Measurements from ENCODE around the gene ZYX. TPM values are rescaled to one million over a fixed set of nuclear protein-coding genes. Genes with fewer than 3 reads are reported as not detected.

ZYX gene
- total and polyA plus RNA-seq, 2 donors (not counting 1 experiment from before 2014, with no cell fraction given), result 32.3 to 53.8 TPM

GRCh38 chr7:143397710-143398530 is 16.8 kb downstream of the ZYX start:
- Histone ChIP-seq H3K79me2 (ENCODE audit: control insufficient read depth, insufficient read depth, low read length) (no peaks in the 10 kb centered on the region), H3K9me3 (ENCODE audit: control extremely low read depth in 1 of 3, control insufficient read depth in 2 of 3, insufficient read depth in 1 of 3, low read length in 2 of 3) (no peaks in the 10 kb centered on the region), H3K4me2 (replicated peaks; ENCODE audit: low read depth, low read length, poor library complexity, severe bottlenecking) (no peak overlapping the region), H3K9ac (ENCODE audit: low read length) (no peak overlapping the region), H3K4me3 (ENCODE audit: control extremely low read depth in 1 of 5, extremely low read depth in 1 of 5, insufficient read depth in 1 of 5, low read depth in 2 of 5, low read length in 4 of 5) (no peak overlapping the region), H3K27ac (ENCODE audit: low read length in 2 of 2) (no peak overlapping the region), H3K27me3 (replicated peaks in 1 of 4; ENCODE audit: control extremely low read depth in 1 of 4, control insufficient read depth in 3 of 4, insufficient read depth in 4 of 4, low read length in 3 of 4) (no peaks in the 10 kb centered on the region), H3K4me1 (ENCODE audit: control insufficient read depth in 2 of 2, insufficient read depth in 2 of 2, low read length in 2 of 2) (no peaks in the 10 kb centered on the region), H4K20me1 (ENCODE audit: control insufficient read depth, insufficient read depth, low read length, poor library complexity, severe bottlenecking) (no peaks in the 10 kb centered on the region), H3K36me3 (replicated peaks in 1 of 2; ENCODE audit: control extremely low read depth in 1 of 2, control insufficient read depth in 1 of 2, extremely low read depth in 1 of 2, insufficient read depth in 2 of 2, low read length in 1 of 2) (no peaks in the 10 kb centered on the region), H2AFZ (ENCODE audit: insufficient read depth, low read depth, low read length, poor library complexity, severe bottlenecking) (no peak overlapping the region)
- ATAC-seq (ENCODE audit: low read depth) (no peak), DNase-seq (no peak)
- TF ChIP-seq CTCF (IDR thresholded peaks at IDR 0.05), result no peak
- TF ChIP-seq EZH2 (IDR thresholded peaks at IDR 0.05; ENCODE audit: borderline replicate concordance, insufficient read depth, low read depth, low read length, poor library complexity, severe bottlenecking), result no peak
- POLR2A ChIA-PET, result no interaction called here
- Mint-ChIP-seq H3K27me3 (no peaks in the 10 kb centered on the region), H3K4me1 (no peaks in the 10 kb centered on the region), H3K4me3 (no peak overlapping the region), H3K27ac (no peak overlapping the region), H3K9me3 (ENCODE audit: insufficient read depth) (no peaks in the 10 kb centered on the region)
- WGBS (ENCODE audit: insufficient coverage), result 90% methylated on average over 10 of the region's 16 CpGs
- CTCF ChIA-PET, result no interaction called here
- intact Hi-C loops (cut with micrococcal nuclease), result no loop called here

- Mint-ChIP-seq H3K4me1 (no peaks in the 10 kb centered on the region), H3K27ac (no peak overlapping the region), H3K9me3 (ENCODE audit: insufficient read depth) (no peaks in the 10 kb centered on the region), H3K4me3 (no peak overlapping the region), H3K27me3 (no peaks in the 10 kb centered on the region)
- Histone ChIP-seq H3K4me3 (ENCODE audit: control extremely low read depth in 1 of 5, extremely low read depth in 1 of 5, insufficient read depth in 1 of 5, low read depth in 2 of 5, low read length in 4 of 5) (no peak overlapping the region), H3K4me1 (ENCODE audit: control insufficient read depth in 2 of 2, insufficient read depth in 2 of 2, low read length in 2 of 2) (no peaks in the 10 kb centered on the region), H3K4me2 (replicated peaks; ENCODE audit: low read depth, low read length, poor library complexity, severe bottlenecking) (no peak overlapping the region), H3K27ac (ENCODE audit: low read length in 2 of 2) (no peak overlapping the region), H3K36me3 (replicated peaks in 1 of 2; ENCODE audit: control extremely low read depth in 1 of 2, control insufficient read depth in 1 of 2, extremely low read depth in 1 of 2, insufficient read depth in 2 of 2, low read length in 1 of 2) (no peaks in the 10 kb centered on the region), H3K9ac (ENCODE audit: low read length) (no peak overlapping the region), H3K27me3 (replicated peaks in 1 of 4; ENCODE audit: control extremely low read depth in 1 of 4, control insufficient read depth in 3 of 4, insufficient read depth in 4 of 4, low read length in 3 of 4) (no peaks in the 10 kb centered on the region), H3K9me3 (ENCODE audit: control extremely low read depth in 1 of 3, control insufficient read depth in 2 of 3, insufficient read depth in 1 of 3, low read length in 2 of 3) (no peaks in the 10 kb centered on the region), H2AFZ (ENCODE audit: insufficient read depth, low read depth, low read length, poor library complexity, severe bottlenecking) (no peak overlapping the region), H4K20me1 (ENCODE audit: control insufficient read depth, insufficient read depth, low read length, poor library complexity, severe bottlenecking) (no peaks in the 10 kb centered on the region), H3K79me2 (ENCODE audit: control insufficient read depth, insufficient read depth, low read length) (no peaks in the 10 kb centered on the region)
- WGBS (ENCODE audit: insufficient coverage), result 92% methylated on average over 8 of the region's 14 CpGs
- no peak for DNase-seq
- no peak for TF ChIP-seq EZH2 (IDR thresholded peaks at IDR 0.05; ENCODE audit: borderline replicate concordance, insufficient read depth, low read depth, low read length, poor library complexity, severe bottlenecking)
- no peak for TF ChIP-seq CTCF (IDR thresholded peaks at IDR 0.05)
- ChIA-PET CTCF (no interaction called here), POLR2A (no interaction called here)
- no peak for ATAC-seq (ENCODE audit: low read depth)
- intact Hi-C loops (cut with micrococcal nuclease), result no loop called here
Measured at GRCh38 chr7:143398616-143399015, 17.5 kb downstream of the ZYX start.
